Fibroblast of skin of abdomen (primary cell): ENCODE measurements around the gene ZNF775.
"Not testable (repeated sequence)": the region's sequence is repeated elsewhere in the genome, so short reads cannot be mapped to it uniquely, and the experiment has no call there.

Source experiments
- DNase-seq: peaks from one replicate; pipeline ENCODE4 v3.0.0-alpha.2; 2013

ZNF775 gene

GRCh38 chr7:150383710-150384397 is 4.7 kb downstream of the ZNF775 start:
- no peak for DNase-seq

DNA sequence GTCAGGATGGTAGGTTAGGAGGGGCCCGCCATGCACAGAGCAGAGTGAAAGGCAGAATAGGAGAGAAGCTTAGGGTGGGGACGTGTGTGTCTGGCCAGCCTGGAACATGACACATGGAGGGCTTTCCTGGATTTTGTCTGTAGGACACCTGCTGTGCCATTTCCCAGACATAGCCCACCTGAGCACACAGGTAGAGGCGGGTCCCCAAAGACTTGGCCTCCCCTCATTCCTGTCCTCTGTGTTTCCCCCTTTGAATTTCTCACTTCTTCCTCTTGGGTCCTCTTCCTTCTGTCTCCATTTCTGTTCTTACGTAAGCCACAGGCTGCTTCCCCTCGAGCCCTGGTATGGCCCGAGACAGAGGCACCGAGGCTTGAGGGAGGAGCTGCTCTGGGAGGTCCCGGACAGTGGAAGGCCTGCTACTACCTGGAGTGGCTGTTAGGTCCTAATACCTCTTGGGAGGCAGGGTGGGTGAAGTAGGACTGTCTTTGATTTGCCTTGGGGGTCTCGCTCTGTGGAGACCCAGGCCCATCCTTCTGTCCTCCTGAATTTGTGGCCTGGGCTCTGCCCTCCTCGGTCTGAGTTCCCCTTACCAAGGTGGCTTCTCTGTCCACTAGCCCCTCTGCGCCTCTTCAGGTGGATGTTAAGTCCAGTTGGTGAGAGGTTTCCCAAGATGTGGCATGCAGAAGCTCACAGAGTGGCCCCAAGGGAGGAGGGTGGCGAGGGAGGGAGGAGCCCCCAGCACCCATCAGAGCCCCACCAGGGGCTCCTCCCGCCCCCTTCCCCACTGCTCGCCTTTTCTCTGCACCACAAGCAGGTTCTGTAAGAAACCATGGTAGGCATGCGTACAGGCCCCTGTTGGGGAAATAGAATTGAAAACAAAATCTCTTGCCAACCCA is 5.5 kb downstream of the ZNF775 start:
- DNase-seq = no peak

GRCh38 chr7:150385302-150385723 is 6.2 kb downstream of the ZNF775 start:
- DNase-seq = no peak

DNA sequence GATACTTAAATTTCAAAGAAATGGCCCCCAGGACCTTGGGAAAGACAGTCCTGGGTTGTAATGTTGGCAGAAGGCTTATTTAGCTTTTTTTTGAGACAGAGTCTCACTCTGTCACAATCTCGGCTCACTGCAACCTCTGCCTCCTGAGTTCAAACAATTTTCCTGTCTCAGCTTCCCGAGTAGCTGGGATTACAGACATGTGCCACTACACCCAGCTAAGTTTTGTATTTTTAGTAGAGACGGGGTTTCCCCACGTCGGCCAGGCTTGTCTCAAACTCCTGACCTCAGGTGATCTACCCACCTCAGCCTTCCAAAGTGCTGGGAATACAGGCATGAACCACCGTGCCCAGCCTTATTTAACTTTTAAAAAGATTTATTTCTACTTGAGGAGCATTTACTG is 6.8 kb downstream of the ZNF775 start:
- not testable (repeated sequence) for DNase-seq

DNA sequence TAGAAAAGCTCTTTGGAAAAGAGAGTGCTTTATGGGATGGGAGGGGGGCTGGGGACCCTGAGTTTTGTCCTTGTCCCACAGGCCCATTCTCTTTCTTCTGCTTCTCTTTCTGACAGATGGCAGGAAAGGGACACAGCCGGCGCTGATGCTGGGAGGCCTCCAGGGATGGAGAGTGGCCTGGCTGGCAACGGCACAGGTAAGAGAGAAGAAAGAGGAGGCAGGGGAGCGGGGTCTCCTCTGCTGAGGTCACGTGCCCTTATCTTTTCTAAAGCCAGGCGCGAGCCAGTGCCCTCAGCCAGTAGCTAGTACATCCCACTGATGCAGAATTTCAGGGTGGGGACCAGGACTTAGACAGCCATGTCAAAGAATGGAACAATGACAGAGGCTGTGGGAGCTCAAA is 9.2 kb downstream of the ZNF775 start:
- no peak for DNase-seq

DNA sequence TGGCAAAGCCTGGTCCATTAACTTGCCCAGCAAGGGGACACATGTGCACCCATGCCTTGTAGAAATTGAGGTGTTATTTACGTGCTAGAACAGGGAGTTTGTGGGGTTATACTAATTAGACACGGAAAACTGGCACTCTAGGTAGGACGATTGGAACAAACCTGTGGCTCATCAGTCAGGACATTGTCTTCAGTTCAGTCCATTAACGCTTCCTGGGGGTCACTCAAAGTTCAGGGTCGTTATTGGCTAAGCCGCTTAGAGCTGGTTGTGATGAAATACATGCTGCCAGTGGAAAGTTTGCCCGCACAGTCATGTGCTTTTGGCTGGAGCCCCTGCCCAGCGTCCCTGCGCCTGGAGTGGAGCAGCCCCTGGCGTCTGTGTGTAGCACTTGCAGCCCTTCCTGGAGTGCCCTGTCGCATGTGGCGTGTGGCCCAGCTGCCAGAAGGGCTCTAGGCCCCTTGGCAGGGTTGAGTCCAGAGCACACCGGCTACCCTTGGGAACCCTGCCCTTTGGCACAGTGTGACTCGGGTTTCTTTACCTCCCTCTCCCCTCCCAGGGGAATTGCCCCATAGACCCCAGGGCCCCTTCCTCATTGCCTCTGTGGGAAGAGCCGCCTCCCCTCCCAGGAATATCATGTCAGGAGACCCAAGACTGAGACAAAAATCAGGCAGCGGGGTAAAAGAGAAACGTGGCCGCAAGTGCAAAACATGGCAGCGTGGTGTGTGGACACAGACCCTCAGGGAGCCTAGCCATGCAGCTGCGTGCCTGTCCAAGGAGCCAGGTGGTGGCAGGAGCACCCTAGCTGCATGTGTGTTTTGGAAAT is 9.8 kb downstream of the ZNF775 start:
- DNase-seq = no peak

GRCh38 chr7:150389532-150389816 is 10.3 kb downstream of the ZNF775 start:
- DNase-seq = no peak

DNA sequence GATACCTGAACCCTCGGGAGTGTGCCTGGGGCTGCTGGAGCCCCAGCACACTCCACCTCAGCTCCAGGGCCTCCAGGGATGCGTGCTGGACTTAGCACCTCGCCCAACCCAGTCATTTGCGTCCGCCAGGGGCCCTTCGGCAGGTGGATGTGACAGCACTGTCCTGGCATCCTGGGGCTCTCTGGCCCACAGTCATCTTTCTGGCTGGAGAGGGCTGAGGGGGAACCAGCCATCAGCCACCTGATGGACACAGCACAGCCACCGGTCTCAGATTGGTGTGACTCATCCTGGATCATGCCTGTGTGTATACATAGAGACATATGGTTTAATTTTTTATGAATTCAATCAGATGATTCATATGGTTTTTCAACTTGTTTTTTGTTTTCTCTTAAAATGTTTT is 11.1 kb downstream of the ZNF775 start:
- peak; percentile 33 for DNase-seq

DNA sequence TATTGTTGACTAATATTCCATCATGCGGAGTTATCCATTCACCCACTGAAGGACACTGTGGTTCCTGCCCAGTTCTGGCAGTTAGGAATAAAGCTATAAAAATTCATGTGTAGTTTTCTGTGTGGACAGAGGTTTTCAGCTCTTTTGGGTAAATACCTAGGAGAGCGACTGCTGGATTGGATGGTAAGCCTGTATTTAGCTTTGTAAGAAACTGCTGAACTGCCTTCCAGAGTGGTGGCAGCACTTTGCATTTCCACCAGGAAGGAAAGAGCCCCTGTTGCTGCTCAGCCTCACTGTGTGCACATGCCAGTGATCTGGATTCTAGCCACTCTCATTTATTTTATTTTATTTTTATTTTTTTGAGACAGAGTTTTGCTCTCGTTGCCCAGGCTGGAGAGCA is 14.2 kb downstream of the ZNF775 start:
- DNase-seq = no peak

- no peak for DNase-seq
Observed at GRCh38 chr7:150396426-150396825, 17.3 kb downstream of the ZNF775 start.

GRCh38 chr7:150396851-150397260 is 17.7 kb downstream of the ZNF775 start:
- DNase-seq = no peak

DNA sequence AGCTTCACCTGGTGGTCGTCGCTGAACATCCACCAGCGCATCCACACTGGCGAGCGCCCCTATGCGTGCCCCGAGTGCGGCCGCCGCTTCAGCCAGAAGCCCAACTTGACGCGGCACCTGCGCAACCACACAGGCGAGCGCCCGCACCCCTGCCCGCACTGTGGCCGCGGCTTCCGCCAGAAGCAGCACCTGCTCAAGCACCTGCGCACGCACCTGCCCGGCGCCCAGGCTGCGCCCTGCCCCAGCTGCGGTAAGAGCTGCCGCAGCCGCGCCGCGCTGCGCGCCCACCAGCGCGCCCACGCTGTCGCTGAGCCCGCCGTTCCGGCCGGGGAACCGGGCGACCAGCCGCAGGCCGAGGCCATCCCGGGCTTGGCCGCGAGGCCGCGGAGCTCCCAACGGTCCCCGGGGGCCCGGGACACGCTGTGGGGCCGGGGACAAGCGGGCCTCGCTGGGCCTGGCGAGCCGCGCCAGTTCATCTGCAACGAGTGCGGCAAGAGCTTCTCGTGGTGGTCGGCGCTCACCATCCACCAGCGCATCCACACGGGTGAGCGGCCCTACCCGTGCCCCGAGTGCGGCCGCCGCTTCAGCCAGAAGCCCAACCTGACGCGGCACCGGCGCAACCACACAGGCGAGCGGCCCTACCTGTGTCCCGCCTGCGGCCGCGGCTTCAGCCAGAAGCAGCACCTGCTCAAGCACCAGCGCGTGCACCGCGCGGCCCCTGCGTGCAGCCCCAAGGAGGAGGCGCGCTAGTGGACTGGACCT is 18.4 kb downstream of the ZNF775 start:
- no peak for DNase-seq

- DNase-seq = no peak
Observed at GRCh38 chr7:150398108-150398964, 19.2 kb downstream of the ZNF775 start.

- DNase-seq = no peak
Observed at GRCh38 chr7:150398965-150399320, 19.8 kb downstream of the ZNF775 start.

- DNase-seq = no peak
Observed at GRCh38 chr7:150399421-150400007, 20.4 kb downstream of the ZNF775 start.

DNA sequence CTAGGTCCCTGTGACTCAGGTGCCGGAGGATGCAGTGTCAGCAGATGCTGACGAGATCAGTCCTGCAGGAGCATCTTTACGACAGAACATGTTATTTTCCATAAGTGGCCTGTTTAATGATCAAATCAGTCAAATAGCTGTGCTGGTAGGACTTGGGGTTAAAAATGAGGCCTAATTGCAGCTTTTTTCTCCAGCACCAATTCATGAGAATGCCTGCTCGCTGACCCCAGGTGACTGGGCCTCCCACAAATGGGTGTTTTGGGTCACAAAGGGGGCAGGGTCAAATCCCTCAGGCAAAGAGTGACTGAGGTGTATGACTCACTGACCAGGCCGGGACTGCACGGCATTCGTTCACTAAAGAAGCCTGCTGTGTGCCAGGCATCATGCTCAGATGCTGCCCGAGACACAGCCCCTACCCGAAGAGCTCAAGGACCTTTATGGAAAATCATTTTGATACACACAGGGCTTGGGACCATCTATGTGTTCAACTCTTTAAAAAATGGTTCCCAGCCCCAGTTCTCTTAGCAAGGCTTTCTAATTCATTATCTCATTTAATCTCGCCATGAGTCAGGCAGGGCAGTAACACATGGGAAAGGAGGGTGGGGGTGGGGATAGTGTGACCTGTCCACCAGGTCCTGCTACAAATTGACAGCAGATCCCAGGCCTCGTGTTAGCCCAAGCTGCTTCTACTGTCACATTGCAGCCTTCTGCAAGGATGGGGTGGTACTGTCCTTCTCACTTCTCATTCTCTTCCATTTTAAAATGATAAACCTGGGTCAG is 21.1 kb downstream of the ZNF775 start:
- DNase-seq = no peak

GRCh38 chr7:150400788-150401423 is 21.8 kb downstream of the ZNF775 start:
- no peak for DNase-seq

- no peak for DNase-seq
Observed at GRCh38 chr7:150401424-150401790, 22.3 kb downstream of the ZNF775 start.

DNA sequence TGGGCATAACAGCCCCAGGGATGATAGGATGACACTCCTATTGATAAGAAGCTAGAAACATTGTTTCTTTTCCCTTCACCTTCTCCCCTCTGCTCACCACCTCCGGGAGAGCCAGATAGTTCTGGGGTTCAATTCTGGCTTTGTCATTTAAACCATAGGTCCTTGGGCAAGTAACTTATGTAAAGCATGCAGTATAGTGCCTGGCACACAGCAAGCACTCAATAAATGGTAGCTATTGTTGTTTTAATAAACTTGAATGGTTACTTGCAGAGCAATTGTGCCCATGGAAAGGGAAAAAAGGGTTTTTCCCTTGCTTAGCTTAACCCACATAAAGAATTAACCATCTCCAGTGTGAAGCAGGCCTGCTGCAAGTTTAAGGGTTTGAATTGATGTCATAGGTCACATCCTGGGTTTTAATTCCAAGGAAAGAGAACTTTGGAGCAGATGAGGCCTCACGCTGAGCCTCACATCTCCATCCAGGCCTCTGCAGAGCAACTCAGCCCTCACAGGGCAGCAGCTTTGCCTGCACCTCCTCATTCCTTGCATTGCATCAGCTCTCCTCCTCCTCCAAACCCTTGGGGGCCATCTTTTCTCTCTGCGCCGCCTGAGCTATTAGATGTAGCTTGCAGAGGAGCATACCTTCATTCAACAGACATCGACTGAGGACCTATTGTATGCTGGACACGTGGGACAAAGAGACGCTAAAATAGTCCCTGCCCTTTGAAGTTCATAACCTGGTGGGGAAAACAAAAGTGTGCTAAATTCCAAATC is 22.9 kb downstream of the ZNF775 start:
- DNase-seq = peak; percentile 51
